Activated naive CD8-positive, alpha-beta T cell treated with anti-CD3 and anti-CD28 coated beads for 36 hours (primary cell): ENCODE data around the gene BDKRB2. TPM values are rescaled to one million over a fixed set of nuclear protein-coding genes. Genes with fewer than 3 reads are reported as not detected.

Source experiments
- total RNA-seq, 2 experiments: library from RNA; stranded (reverse); gene quantifications; one replicate each; pipeline ENCODE4 v1.2.3, GENCODE V29; 2021

The BDKRB2 gene
- total RNA-seq, 2 experiments from 2014 or later = not detected

Other genes with a start within 250 kb of the BDKRB2 start
- 1 to 10 TPM; 1.7 to 2.2 TPM for gene C14orf132, start 165.5 kb upstream of the BDKRB2 start, total RNA-seq
- not detected for gene BDKRB1, start 51.4 kb downstream of the BDKRB2 start, total RNA-seq
- gene ATG2B, start 158.5 kb downstream of the BDKRB2 start, total RNA-seq = 10 to 100 TPM; 15.3 to 15.9 TPM
- 10 to 100 TPM; 18.1 to 22.8 TPM for gene GSKIP, start 158.7 kb downstream of the BDKRB2 start, total RNA-seq
- gene AK7, start 187.3 kb downstream of the BDKRB2 start, total RNA-seq = under 1 TPM; 0.86 to 0.97 TPM